GM12801 (cell line): ENCODE data around the gene NTM.

Experiments
- TF ChIP-seq, protein P1 (sequence below): IDR thresholded peaks from one replicate; pipeline ENCODE4 v1.5.1; 2011; ENCODE audit warnings: control low read depth; ENCODE audit not compliant: insufficient read length; ENCODE audit errors: extremely low read depth

NTM gene

DNA sequence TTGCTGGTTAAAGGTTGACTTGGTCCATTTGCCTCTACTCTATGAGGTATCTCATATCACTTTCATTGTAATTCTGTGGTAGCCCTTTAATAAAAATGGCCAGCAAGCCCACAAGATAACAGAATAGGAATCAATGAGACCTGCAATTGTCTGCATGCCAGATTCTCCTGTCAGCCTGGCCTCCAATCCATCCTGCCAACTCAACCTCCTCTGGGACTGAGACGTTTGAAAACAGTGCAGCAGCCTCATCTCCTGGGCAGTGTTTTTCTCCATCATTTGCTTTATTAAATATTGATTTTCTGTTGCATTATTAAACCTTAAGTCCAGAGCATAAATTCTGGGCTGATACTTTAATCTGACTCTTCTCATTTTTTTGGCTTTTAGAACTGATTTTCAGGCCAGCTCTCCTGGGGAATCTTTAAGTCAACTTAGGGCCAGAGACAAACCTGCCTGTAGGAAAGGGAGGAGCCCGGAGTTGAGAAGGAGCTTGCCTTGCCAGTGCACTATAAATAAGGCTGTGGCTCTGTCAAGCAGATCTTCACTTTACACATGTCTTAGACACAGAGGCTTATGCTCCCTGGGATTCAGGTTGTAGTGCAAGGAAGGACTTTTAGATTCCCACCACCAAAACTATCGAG, 798.0 kb downstream of the NTM start:
- TF ChIP-seq, protein P1, sequence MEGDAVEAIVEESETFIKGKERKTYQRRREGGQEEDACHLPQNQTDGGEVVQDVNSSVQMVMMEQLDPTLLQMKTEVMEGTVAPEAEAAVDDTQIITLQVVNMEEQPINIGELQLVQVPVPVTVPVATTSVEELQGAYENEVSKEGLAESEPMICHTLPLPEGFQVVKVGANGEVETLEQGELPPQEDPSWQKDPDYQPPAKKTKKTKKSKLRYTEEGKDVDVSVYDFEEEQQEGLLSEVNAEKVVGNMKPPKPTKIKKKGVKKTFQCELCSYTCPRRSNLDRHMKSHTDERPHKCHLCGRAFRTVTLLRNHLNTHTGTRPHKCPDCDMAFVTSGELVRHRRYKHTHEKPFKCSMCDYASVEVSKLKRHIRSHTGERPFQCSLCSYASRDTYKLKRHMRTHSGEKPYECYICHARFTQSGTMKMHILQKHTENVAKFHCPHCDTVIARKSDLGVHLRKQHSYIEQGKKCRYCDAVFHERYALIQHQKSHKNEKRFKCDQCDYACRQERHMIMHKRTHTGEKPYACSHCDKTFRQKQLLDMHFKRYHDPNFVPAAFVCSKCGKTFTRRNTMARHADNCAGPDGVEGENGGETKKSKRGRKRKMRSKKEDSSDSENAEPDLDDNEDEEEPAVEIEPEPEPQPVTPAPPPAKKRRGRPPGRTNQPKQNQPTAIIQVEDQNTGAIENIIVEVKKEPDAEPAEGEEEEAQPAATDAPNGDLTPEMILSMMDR = no peak

DNA sequence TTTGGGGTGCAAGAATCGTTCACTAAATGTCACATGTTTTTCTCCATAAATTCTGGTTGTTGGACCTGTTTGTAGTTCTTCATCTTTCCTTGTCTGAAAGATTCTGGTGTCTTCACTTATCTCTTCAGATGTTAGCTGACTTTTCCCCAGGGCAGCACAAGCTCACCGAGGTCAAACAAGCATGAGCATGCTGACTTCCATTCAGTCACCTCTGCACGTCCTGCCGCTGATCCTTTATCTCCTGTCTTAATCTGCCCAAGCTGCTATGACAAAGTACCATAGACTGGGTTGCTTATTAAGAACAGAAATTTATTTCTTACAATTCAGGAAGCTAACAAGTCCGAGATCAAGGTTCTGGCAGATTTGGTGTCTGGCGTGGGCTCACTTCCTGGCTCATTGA, 800.6 kb downstream of the NTM start:
- TF ChIP-seq, protein P1 = no peak

DNA sequence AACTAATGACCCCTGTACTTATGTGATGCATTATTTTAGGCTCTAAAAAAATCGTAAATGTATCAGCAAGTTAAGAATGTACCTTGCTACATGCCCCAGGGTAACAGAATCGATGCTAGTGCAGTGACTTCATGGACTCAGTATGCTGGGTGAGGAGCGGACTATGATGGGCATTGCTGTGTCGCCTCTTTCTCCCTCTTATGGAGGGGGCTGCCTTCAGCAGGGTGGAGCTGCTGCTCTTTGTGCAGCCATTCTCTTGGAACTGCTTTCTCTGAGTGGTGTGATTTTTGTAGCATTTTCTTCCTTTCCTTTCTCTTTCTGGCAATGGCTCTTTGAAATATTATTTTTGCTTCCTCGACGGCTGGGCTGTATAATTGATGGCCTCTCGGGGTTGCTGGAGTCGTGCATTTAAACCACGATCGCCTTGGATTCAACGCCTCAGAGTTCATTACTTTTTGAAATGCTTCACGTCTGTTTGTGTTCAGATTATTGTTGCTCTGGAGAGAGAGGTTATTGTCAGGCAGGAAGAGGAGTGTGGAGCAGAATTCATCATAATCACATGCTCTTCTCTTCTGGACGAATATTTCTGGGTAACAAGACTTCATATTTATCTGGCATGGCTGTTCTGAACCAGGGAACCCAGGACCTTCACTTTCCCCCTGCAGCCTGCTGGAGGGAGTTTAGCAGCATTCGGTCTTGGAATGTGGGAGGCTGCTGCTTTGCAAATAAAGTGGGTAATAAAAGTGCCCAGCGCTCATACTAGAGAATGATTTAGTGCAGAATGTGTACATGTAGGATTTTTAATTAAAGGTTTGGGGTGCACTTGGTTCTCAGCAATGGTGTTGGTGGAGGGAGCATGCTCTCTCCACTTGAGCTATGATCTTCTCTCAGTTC, 804.2 kb downstream of the NTM start:
- TF ChIP-seq, protein P1 = no peak

DNA sequence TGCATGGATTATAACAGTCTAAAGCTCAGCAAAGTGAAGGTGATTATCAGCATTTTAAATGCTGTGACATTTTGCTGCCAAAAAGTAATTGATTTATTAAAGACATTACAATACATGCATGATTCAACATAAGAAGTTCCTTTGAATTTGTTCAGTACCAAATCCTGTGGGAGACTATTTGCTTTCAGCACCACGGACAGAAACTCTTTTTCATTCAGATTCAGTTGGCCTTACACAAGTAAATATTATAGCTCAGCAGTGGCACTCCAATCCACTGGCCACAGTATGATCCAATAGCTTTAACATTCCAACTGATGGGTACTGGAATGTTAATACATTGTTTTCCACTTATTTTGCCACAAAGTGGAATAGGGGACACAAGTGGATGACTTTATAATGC, 806.7 kb downstream of the NTM start:
- TF ChIP-seq, protein P1 = no peak

DNA sequence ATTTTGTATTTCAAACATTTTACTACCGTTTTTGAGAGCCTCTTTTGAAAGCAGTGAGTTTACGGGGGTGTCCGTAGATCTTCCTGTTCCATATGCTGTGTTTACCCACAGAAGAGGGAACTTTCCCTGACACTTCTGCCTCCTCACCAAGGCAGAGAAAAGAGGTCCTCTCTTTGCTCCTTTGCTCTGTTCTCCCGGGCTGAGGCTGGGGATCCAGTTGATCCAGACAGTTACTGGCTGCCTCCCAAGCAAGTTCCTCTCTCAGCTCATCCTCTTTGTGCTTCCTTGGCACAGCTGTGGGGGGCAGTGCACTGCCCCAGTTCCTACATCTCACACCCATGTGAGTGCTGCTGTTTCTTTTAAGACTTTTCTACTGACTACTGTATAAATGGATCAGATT, 813.7 kb downstream of the NTM start:
- TF ChIP-seq, protein P1 = no peak

DNA sequence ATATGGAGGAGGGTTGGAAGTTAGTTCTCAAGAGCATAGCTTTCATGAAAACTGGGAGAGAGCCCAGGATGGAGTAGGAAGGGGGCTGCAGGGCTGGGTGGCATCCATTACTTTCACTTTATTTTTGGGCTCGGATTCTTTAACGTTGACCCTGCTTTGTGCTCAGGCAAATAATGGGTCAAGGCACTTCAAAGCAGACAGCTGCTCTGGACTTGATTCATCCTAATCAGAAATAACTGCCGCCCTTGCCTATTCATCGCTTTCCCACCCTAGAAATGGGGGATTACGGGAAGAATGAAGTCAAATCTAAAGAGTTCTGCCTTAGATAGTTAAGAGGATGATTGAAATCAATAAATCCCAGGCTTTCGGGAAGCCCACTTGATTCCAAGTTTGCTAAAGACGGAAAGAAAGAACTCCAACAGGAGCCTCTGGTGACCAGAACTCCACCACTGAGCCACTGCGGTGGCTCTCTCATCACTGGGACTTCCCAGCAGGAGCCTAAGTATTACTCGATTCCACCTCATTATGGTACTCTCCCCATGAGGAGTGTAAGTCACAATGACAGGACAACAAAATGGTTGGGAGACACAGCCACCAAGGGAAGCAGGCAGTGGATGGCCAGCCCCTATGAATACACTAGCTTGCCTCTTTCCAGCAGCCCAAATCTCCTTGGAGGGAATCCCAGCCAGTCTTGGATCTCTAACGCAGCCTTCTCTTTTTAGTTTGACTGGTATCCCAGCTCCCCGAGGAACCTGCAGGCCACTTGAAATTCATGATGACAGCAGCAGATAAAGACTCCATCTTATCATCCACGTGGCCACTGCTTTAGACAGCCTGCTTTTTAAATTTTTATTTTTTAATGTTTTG, 815.5 kb downstream of the NTM start:
- TF ChIP-seq, protein P1 = no peak

DNA sequence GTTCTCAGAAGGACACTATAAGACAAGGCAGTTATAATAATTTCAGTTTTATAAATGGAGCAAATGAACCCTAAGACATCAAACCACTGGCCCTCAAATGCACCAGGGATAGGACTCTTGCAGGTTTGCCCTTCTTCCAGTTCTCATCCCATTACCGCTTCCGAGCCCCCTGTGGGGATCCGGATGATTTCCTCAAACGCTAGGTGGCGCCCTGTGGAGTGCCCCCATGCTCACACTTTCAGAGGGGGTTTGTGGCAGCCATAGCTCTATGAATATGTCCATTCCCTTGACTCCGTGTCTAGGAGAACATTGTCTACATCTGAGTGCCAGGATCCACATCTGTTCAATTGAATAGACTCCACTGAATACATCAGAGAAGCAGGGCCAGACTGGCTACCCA, 816.3 kb downstream of the NTM start:
- TF ChIP-seq, protein P1 = no peak
